Activated CD4-positive, alpha-beta memory T cell treated with anti-CD3 and anti-CD28 coated beads, Interleukin-2, amount 10 ng/mL, durations not matched to agents 7 days and 5 days (primary cell): Measurements from ENCODE around the gene FBXO48. TPM values are rescaled to one million over a fixed set of nuclear protein-coding genes. Genes with fewer than 3 reads are reported as not detected.

ENCODE experiments used
- CTCF ChIA-PET: fragments of 350-600 bp; sonication (Branson Sonifier 250); formaldehyde crosslinking; loops from one replicate; lab custom pipeline; 2021; ENCODE audit warnings: antibody characterized with exemption, inconsistent platforms; lab: Charles Lee
- POLR2A ChIA-PET: fragments of 350-600 bp; sonication (Branson Sonifier 250); formaldehyde crosslinking; loops from one replicate; lab custom pipeline; 2021; ENCODE audit warnings: antibody characterized with exemption; lab: Charles Lee
- DNase-seq: peaks from one replicate; pipeline ENCODE4 v3.0.0-alpha.2; 2020
- H3K27ac Mint-ChIP-seq: one replicate; pipeline ENCODE4 v1.8.0; 2021; ENCODE audit warnings: mild to moderate bottlenecking, mixed read lengths
- H3K27me3 Mint-ChIP-seq: one replicate; pipeline ENCODE4 v1.8.0; 2021; ENCODE audit warnings: mixed read lengths
- H3K36me3 Mint-ChIP-seq: one replicate; pipeline ENCODE4 v1.8.0; 2021; ENCODE audit warnings: low read depth, mixed read lengths
- H3K4me1 Mint-ChIP-seq: one replicate; pipeline ENCODE4 v1.8.0; 2021; ENCODE audit warnings: mixed read lengths
- H3K4me3 Mint-ChIP-seq: one replicate; pipeline ENCODE4 v1.8.0; 2021; ENCODE audit warnings: mild to moderate bottlenecking, mixed read lengths
- H3K9me3 Mint-ChIP-seq: one replicate; pipeline ENCODE4 v1.8.0; 2021; ENCODE audit warnings: mixed read lengths
- total RNA-seq, 2 experiments: library from RNA; stranded (reverse); gene quantifications; one replicate each; pipeline ENCODE4 v1.2.3, GENCODE V29; 2021

FBXO48 gene
- total RNA-seq, 2 experiments from 2014 or later = 5.0 to 5.4 TPM

DNA sequence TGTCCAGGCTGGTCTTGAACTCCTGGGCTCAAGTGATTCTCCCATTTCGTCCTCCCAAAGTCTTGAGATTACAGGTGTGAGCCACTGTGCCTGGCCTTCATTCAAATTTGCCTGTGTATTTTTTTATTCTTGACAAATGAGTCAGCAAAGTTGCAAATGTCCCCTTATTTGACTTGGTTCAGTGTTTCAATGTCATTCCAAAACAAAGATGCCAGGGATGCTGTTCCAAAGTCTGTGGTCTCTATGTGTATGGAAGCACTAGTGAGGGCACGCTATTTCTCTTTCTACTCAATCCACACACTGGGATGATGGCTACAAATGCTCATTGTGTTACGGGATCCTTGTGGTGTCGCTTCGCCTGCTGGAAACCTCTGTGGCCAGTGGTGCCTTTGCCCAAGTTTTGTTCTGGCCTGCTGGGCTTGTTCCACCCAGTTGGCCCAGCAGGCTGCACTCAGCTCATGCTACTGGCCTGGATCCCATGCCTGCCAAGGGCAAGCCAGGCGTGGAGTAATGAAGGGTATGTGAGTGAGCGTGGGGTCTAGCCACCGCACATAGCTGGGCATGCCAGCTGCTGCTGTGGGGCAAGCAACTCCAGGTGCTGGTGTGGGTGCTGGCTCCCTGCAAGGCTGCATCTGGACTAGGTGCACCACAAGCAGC is 35.6 kb downstream of the FBXO48 start:
- Mint-ChIP-seq H3K4me3 (no peak overlapping the region), H3K4me1 (peaks cover 12% of the 10 kb centered on the region), H3K9me3 (no peaks in the 10 kb centered on the region), H3K27me3 (no peaks in the 10 kb centered on the region), H3K27ac (no peak overlapping the region), H3K36me3 (no peaks in the 10 kb centered on the region)
- ChIA-PET CTCF (interaction anchor here (1.5 kb wide), 1 partner anchor 10 kb away, joined by 7 read pairs; no protein-coding TSS in a partner anchor), POLR2A (interaction anchor here (1.3 kb wide), 1 partner anchor 10 kb away, joined by 4 read pairs; no protein-coding TSS in a partner anchor)
- DNase-seq = no peak

DNA sequence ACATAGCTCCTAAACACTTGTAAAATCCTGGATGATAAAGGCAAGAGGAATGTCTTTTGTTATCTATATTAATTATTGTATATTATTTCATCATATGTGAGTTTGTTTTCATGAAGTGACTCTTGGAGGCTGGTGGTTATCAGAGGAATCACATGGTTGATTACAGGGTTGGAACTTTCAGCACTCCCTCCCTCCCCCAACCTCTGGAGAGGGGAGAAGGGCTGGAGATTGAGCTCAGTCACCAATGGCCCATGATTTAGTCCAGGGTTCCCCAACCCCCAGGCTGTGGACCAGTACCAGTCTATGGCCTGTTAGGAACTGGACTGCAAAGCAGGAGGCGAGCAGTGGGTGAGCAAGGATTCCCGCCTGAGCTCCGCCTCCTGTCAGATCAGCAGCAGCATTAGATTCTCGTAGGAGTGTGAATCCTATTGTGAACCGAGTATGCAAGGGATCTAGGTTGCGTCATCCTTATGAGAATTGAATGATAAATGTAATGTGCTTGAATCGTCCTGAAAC is 37.7 kb downstream of the FBXO48 start:
- Mint-ChIP-seq H3K27ac (no peak overlapping the region), H3K4me3 (no peak overlapping the region), H3K27me3 (no peaks in the 10 kb centered on the region), H3K4me1 (peaks cover 12% of the 10 kb centered on the region), H3K9me3 (no peaks in the 10 kb centered on the region), H3K36me3 (no peaks in the 10 kb centered on the region)
- CTCF ChIA-PET = interaction anchor here (1.1 to 1.5 kb wide), 2 partner anchors 12 to 13 kb away, joined by 3 to 5 read pairs; no protein-coding TSS in a partner anchor
- DNase-seq = no peak
- POLR2A ChIA-PET = no interaction called here

DNA sequence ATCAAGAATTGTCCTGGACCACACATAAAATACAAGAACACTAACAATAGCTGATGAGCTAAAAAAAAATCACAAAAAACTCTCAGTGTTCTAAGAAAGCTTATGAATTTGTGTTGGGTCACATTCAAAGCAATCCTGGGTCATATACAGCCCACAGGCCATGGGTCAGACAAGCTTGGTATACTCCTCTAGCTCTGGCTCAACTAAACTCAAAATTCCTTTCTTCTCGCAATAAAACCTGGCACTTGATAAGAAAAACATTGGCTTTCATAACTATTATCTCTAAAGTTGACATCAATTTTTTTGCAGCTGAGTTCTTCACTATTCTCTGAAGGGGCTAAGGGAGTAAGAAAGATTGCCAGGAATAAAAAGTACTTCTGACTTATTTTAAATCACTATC is 38.3 kb downstream of the FBXO48 start:
- no peaks in the 10 kb centered on the region for H3K27me3 Mint-ChIP-seq
- no peaks in the 10 kb centered on the region for H3K9me3 Mint-ChIP-seq
- CTCF ChIA-PET = interaction anchor here (1.1 kb wide), 1 partner anchor 13 kb away, joined by 3 read pairs; no protein-coding TSS in a partner anchor
- DNase-seq = no peak
- H3K27ac Mint-ChIP-seq = no peak overlapping the region
- no peak overlapping the region for H3K4me3 Mint-ChIP-seq
- no peaks in the 10 kb centered on the region for H3K36me3 Mint-ChIP-seq
- POLR2A ChIA-PET = no interaction called here
- peaks cover 12% of the 10 kb centered on the region for H3K4me1 Mint-ChIP-seq

DNA sequence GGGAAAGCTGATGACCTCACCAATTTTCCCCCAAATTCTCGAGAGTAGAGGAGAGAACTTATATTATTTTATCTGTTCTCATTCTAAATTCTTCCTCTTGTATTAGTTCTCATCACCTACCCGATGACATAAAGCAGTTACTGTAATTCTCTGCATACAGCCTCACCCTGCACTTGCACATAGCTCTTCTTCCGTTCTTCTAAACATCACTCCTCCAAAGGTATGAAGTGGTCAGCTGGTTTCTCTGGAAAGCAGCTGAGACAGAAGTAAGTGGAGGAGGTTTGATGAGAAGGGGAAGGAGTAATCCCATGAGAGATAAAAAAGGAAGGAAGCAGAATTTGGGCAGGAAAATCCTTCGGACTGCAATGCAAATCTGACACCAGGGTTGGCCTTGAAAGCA is 39.0 kb downstream of the FBXO48 start:
- Mint-ChIP-seq H3K27ac (no peak overlapping the region), H3K9me3 (no peaks in the 10 kb centered on the region), H3K4me3 (no peak overlapping the region), H3K27me3 (no peaks in the 10 kb centered on the region), H3K4me1 (peaks cover 12% of the 10 kb centered on the region), H3K36me3 (no peaks in the 10 kb centered on the region)
- CTCF ChIA-PET = interaction anchor here (1.1 kb wide), 1 partner anchor 14 kb away, joined by 3 read pairs; no protein-coding TSS in a partner anchor
- DNase-seq = no peak
- POLR2A ChIA-PET = no interaction called here

DNA sequence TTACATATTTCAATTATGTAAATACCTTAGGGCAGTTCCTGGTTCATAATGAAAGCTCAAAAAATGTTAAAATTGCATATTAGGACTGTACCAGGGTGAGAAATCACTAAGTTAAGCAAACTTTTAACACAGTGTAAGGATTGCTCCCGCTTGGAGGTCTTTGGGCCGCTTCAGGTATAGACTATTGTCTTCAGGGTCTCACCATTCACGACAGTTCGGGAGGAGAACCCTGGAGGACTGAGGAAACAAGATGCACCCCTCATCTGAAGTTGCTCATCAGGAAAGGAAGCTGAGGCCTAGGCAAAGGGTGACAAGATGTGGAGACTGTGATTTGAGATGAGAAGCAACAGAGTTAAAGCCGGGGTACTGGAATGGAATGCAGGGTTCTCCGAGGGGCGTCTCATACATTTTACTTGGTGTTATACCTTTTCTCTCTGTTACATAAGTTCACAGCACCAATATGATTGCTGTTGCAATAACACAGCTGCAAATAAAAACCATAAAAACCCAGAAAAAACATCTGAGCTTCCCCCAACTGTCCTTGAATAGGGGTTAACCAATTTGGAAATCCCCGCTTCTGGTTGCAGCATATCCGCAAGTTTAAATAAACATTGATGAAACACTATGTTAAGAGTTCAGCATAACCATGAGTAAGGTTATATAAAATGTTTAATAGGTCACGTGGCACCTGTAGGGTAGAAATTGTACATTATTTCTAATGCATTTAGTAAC is 40.1 kb downstream of the FBXO48 start:
- peaks cover under 1% of the 10 kb centered on the region for H3K27me3 Mint-ChIP-seq
- H3K4me1 Mint-ChIP-seq = peaks cover 16% of the 10 kb centered on the region
- DNase-seq = no peak
- H3K27ac Mint-ChIP-seq = peak overlapping the region; percentile 70
- ChIA-PET CTCF (interaction anchor here (1.3 kb wide), 1 partner anchor 14 kb away, joined by 7 read pairs; no protein-coding TSS in a partner anchor), POLR2A (interaction anchor here (0.8 to 1.5 kb wide), 3 partner anchors 10 to 56 kb away, joined by 3 to 6 read pairs (median 3); no protein-coding TSS in a partner anchor)
- H3K4me3 Mint-ChIP-seq = no peak overlapping the region
- peaks cover under 1% of the 10 kb centered on the region for H3K36me3 Mint-ChIP-seq
- H3K9me3 Mint-ChIP-seq = peaks cover under 1% of the 10 kb centered on the region

DNA sequence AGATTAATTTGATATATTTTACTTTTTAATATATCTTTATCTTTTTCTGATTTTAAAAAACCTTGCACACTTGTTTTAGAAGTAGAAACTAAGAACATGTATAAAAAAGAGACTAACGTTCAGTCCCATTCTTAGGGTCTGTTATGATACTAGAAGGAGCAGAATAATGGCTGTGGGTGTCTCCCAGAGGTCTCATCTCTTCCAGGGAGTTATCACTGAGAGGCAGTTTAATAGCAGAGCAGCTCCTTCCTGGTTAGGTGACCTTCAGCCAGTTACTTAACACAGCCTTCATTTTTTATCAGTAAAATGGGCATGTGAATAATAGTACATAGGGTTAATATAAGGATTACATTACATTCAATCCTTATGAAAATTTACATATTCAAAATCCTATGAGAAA is 40.6 kb downstream of the FBXO48 start:
- H3K4me3 Mint-ChIP-seq = no peak overlapping the region
- peaks cover 3% of the 10 kb centered on the region for H3K36me3 Mint-ChIP-seq
- CTCF ChIA-PET = interaction anchor here (1.3 kb wide), 1 partner anchor 15 kb away, joined by 7 read pairs; no protein-coding TSS in a partner anchor
- peaks cover 3% of the 10 kb centered on the region for H3K27me3 Mint-ChIP-seq
- peaks cover 16% of the 10 kb centered on the region for H3K4me1 Mint-ChIP-seq
- no peak overlapping the region for H3K27ac Mint-ChIP-seq
- peaks cover 3% of the 10 kb centered on the region for H3K9me3 Mint-ChIP-seq
- POLR2A ChIA-PET = interaction anchor here (0.8 to 1.5 kb wide), 3 partner anchors 10 to 55 kb away, joined by 3 to 6 read pairs (median 3); no protein-coding TSS in a partner anchor
- no peak for DNase-seq

DNA sequence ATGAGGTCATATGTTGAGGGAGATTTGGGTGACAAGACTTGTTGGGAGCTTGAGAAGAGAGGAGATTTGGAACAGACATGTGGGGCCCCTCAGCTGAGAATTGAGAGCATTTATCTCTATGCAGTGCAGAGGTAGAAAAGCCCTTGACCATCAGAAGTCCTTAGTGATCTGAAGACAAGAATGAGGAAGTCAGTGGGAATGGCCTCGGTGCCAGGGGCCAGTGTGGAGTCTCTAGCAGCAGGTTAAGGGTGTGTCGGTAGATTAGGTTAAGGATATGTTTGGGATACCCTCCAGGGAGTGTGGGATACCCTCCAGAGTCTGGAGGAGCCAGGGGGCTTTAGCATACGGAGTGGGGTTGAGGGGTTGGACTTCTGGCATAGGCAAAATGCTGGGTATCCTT is 41.6 kb downstream of the FBXO48 start:
- CTCF ChIA-PET = interaction anchor here (1.6 kb wide), 1 partner anchor 16 kb away, joined by 4 read pairs; no protein-coding TSS in a partner anchor
- H3K27me3 Mint-ChIP-seq = peaks cover 3% of the 10 kb centered on the region
- peaks cover 17% of the 10 kb centered on the region for H3K4me1 Mint-ChIP-seq
- peaks cover 3% of the 10 kb centered on the region for H3K36me3 Mint-ChIP-seq
- H3K9me3 Mint-ChIP-seq = peaks cover 3% of the 10 kb centered on the region
- no peak for DNase-seq
- no peak overlapping the region for H3K27ac Mint-ChIP-seq
- POLR2A ChIA-PET = no interaction called here
- no peak overlapping the region for H3K4me3 Mint-ChIP-seq

DNA sequence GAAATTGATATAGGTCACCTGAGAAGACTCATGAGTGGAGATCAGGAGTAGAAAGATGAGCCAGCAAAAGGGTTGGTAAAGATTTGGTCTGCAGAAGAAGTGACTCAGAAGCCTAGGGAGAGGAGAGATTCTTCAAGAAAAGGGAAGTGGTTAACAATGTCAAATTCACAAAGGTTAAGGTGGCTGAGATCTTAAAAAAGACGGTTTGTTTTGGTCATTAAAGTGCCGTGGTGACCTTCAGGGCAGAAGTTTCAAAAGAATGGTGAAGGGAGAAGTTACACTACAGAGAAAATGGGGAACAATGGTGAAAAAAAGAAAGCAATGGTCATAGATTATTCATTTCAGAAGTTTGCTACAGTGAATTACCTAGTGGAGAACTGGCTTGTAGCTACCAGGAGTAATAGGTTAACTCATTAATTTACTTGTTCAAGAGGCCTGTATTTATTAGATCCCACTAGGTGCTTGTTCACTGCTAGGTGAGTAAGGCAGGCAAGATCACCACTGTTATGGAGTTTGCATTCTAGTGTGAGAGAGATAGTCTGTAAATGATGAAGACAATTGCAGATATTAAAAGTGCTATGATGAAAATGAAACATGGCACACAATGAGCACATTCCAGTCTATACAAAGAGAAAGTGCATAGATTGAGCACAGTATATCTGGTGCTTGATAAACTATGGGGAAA is 43.0 kb downstream of the FBXO48 start:
- Mint-ChIP-seq H3K27me3 (peaks cover 3% of the 10 kb centered on the region), H3K36me3 (peaks cover 3% of the 10 kb centered on the region), H3K4me3 (no peak overlapping the region), H3K4me1 (peaks cover 19% of the 10 kb centered on the region), H3K9me3 (peaks cover 3% of the 10 kb centered on the region), H3K27ac (no peak overlapping the region)
- ChIA-PET POLR2A (interaction anchor here (0.6 kb wide), 1 partner anchor 14 kb away, joined by 3 read pairs; no protein-coding TSS in a partner anchor), CTCF (interaction anchor here (1.6 kb wide), 1 partner anchor 18 kb away, joined by 4 read pairs; no protein-coding TSS in a partner anchor)
- no peak for DNase-seq

DNA sequence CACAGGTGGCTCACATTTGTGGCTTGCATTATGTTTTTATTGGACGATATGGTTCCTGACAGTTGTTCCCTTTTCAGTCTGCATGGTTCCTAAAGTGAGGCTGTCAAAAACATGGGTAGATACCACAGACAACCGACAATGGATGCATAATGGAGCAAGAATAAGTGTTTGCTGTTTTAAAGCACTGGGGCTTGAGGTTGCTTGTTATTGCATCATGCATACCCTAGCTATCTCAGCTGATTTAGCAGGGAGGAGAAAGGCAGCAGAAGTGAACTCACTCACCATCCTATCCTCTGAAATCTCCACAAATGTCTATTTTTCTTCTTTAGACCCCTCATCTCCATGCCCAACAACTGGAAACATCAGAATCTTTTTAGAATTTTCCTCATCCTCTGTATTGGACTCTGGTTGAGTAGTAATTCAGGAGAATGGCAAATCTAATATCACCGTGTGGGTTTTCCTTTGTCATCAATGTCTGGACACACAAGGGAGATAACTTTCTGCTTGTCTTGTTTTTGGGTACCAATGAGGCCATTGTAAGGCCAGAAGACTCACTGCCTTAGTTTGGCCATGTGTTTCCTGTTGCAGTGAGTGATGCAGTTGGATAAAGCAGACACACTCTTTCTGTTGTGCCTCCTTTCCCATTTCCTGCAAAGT is 46.7 kb downstream of the FBXO48 start:
- peaks cover 3% of the 10 kb centered on the region for H3K9me3 Mint-ChIP-seq
- no peak overlapping the region for H3K4me3 Mint-ChIP-seq
- DNase-seq = no peak
- peaks cover 3% of the 10 kb centered on the region for H3K36me3 Mint-ChIP-seq
- POLR2A ChIA-PET = no interaction called here
- peaks cover 3% of the 10 kb centered on the region for H3K27me3 Mint-ChIP-seq
- CTCF ChIA-PET = interaction anchor here (1.0 to 1.1 kb wide), 2 partner anchors 21 to 22 kb away, joined by 4 read pairs; no protein-coding TSS in a partner anchor
- H3K27ac Mint-ChIP-seq = no peak overlapping the region
- H3K4me1 Mint-ChIP-seq = peaks cover 20% of the 10 kb centered on the region

DNA sequence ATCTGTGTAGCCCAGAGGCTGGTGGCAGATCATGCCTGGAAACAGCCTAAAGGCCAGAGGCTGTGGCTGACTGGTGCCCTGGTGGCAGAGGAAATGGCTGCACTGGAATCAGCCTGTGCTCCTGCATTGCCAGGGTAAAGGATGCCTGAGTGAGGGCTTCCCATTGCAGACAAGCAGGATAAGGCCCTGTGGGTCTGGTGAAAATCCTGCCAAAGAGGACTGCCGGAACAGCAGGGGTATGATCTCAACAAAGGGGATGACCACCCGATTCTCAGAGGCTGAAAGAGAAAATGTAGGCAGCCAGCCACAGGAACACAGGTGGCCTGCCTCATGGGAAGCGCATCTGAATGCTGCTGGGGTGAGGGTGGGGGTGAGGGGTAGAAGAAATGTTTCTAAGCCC is 48.2 kb downstream of the FBXO48 start:
- no peak for DNase-seq
- Mint-ChIP-seq H3K27ac (no peak overlapping the region), H3K27me3 (peaks cover 3% of the 10 kb centered on the region), H3K4me1 (peaks cover 20% of the 10 kb centered on the region), H3K36me3 (peaks cover 3% of the 10 kb centered on the region), H3K4me3 (no peak overlapping the region), H3K9me3 (peaks cover 3% of the 10 kb centered on the region)
- CTCF ChIA-PET = no interaction called here
- POLR2A ChIA-PET = no interaction called here

DNA sequence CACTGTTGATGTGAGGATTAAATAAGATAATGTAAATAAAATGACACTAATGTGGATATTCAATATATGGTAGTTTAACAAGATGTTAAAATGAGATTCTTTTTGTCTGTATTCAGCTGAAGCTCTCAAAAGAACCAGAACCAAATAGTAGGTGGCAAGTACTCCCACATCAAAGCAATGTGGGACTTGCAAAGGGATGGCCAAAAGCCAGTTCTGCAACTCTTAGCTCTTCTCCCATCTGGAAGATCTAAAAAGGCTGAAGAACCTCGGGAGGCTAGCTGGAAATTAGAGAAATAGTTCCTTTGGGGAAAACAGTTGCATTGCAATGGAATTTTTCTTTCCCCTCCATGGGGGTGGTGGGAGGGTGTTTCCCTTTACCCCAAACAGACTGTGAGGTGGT is 48.7 kb downstream of the FBXO48 start:
- CTCF ChIA-PET = no interaction called here

DNA sequence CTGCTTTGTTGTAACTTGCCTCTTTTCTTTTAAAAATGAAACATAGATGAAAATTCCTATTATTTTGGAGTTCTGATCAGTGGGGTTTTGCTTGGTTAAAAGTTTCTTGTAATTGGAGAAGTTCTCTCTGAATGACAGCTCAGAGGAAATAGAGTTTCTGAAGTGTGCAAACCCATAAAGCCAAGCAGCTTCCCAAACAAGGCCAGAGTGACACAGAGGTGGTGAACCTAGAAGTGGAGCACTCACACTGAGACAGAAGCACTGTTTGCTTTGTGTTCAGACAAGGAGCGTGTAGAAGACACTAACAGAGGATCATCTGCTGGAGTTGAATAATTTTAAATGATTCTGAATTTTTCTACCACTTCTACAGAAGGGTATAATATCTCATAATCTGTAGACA is 49.2 kb downstream of the FBXO48 start:
- Mint-ChIP-seq H3K9me3 (peaks cover 6% of the 10 kb centered on the region), H3K4me3 (no peak overlapping the region), H3K27ac (peak overlapping the region; percentile 47), H3K27me3 (peaks cover 3% of the 10 kb centered on the region), H3K4me1 (peaks cover 17% of the 10 kb centered on the region), H3K36me3 (peaks cover 3% of the 10 kb centered on the region)
- POLR2A ChIA-PET = no interaction called here
- CTCF ChIA-PET = no interaction called here
- DNase-seq = no peak

More for the DNA sequence above, 48.7 kb downstream of the FBXO48 start:
- POLR2A ChIA-PET = no interaction called here
- Mint-ChIP-seq H3K4me1 (peaks cover 20% of the 10 kb centered on the region), H3K9me3 (peaks cover 5% of the 10 kb centered on the region), H3K27ac (no peak overlapping the region), H3K4me3 (no peak overlapping the region), H3K36me3 (peaks cover 3% of the 10 kb centered on the region), H3K27me3 (peaks cover 3% of the 10 kb centered on the region)
- no peak for DNase-seq
